IMR-90 (cell line): ENCODE measurements around the gene ELMO1.

Source experiments
- CTCF ChIP-seq: conservative IDR thresholded peaks from 2 replicates; pipeline ENCODE4 v1.5.1; 2012; ENCODE audit warnings: mild to moderate bottlenecking, low read depth, low read length, improper control_type of control experiment
- ELK1 ChIP-seq: fragments of 150-350 bp; IDR thresholded peaks from 2 replicates; pipeline ENCODE4 v1.6.1; 2016; ENCODE audit warnings: low read depth, mild to moderate bottlenecking, low read length, moderate library complexity, borderline replicate concordance
- FOS ChIP-seq: fragments of 150-350 bp; IDR thresholded peaks from 2 replicates; pipeline ENCODE4 v1.6.1; 2016; ENCODE audit warnings: low read depth, low read length
- MXI1 ChIP-seq: IDR thresholded peaks from 2 replicates; pipeline ENCODE4 v1.6.1; 2012; ENCODE audit warnings: low read depth, mild to moderate bottlenecking, low read length, moderate library complexity, borderline replicate concordance
- POLR2A ChIP-seq: IDR thresholded peaks from 2 replicates; pipeline ENCODE4 v1.6.1; 2012; ENCODE audit warnings: mild to moderate bottlenecking, low read depth, low read length
- RAD21 ChIP-seq: IDR thresholded peaks from 2 replicates; pipeline ENCODE4 v1.6.1; 2012; ENCODE audit warnings: low read length, improper control_type of control experiment
- RCOR1 ChIP-seq: IDR thresholded peaks from 2 replicates; pipeline ENCODE4 v1.6.1; 2012; ENCODE audit warnings: mild to moderate bottlenecking, low read length, improper control_type of control experiment; ENCODE audit not compliant: insufficient replicate concordance
- RFX5 ChIP-seq: IDR thresholded peaks from 2 replicates; pipeline ENCODE4 v1.8.0; 2012; ENCODE audit warnings: low read depth, mild to moderate bottlenecking, low read length, moderate library complexity

GRCh38 chr7:37488163-37488764 is 39.6 kb upstream of the ELMO1 start:
- TF ChIP-seq CTCF (no peak), RAD21 (no peak), RCOR1 (no peak), POLR2A (no peak), ELK1 (no peak), FOS (no peak), RFX5 (no peak), MXI1 (no peak)
